ENCODE results near the gene OR2T10. TPM values are rescaled to one million over a fixed set of nuclear protein-coding genes. Genes with fewer than 3 reads are reported as not detected.
"Not testable (repeated sequence)": the region's sequence is repeated elsewhere in the genome, so short reads cannot be mapped to it uniquely, and the experiment has no call there.

Gene OR2T10
- total and polyA plus RNA-seq, 12 donors, result not detected

- H3K27ac ChIP-seq; H3K4me1 ChIP-seq (replicated peaks in 1 of 2); H3K36me3 ChIP-seq (replicated peaks in 1 of 2); H3K9me3 ChIP-seq (replicated peaks in 1 of 3); H3K4me3 ChIP-seq; H3K27me3 ChIP-seq; DNase-seq; intact Hi-C loops (cut with DNase I): not testable (repeated sequence)
- 49 to 71% (median 64%) methylated on average over 3 of the region's 3 CpGs for WGBS, 4 donors
Measured at GRCh38 chr1:248570811-248571210, 26.7 kb downstream of the OR2T10 start.

DNA sequence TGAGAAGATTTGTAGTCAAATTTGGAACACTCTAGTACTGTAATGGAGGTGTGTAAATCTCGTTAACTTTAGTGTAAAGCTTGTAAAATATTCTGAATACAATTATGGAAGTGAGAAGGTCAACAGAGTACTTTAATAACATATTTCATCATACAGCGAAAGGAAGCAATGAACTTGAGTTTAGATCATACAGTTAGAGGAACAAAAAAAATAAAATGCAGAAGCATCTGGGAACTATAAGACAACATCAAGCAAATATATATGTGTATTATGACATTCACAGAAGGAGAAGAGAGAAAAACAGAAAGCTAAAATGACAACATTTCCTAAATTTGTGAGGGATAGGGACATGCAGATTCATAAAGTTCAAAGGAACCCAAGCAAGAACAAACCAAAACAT lies 28.5 kb downstream of the OR2T10 start:
- DNase-seq; H3K36me3 ChIP-seq (replicated peaks in 1 of 2); H3K4me1 ChIP-seq (replicated peaks in 1 of 2); H3K27me3 ChIP-seq; H3K4me3 ChIP-seq; H3K27ac ChIP-seq; H3K9me3 ChIP-seq (replicated peaks in 1 of 3); intact Hi-C loops (cut with DNase I): not testable (repeated sequence)
- 10 to 21% (median 18%) methylated on average over 2 of the region's 2 CpGs for WGBS, 4 donors

GRCh38 chr1:248565530-248566373 lies 31.7 kb downstream of the OR2T10 start:
- H3K27me3 ChIP-seq; H3K27ac ChIP-seq; intact Hi-C loops (cut with DNase I); H3K36me3 ChIP-seq (replicated peaks in 1 of 2); H3K9me3 ChIP-seq (replicated peaks in 1 of 3); H3K4me1 ChIP-seq (replicated peaks in 1 of 2); H3K4me3 ChIP-seq; DNase-seq: not testable (repeated sequence)
- 55 to 58% (median 55%) methylated on average over 11 of the region's 11 CpGs for WGBS, 4 donors

GRCh38 chr1:248562672-248563071 lies 34.8 kb downstream of the OR2T10 start, which contains the start of gene OR2T29:
TSS of gene OR2T29 (minus strand) at chr1:248562772. CDS start at chr1:248559491, 3,281 bp downstream.
- DNase-seq; H3K4me1 ChIP-seq (replicated peaks in 1 of 2); H3K36me3 ChIP-seq (replicated peaks in 1 of 2); H3K27me3 ChIP-seq; intact Hi-C loops (cut with DNase I); H3K27ac ChIP-seq; H3K9me3 ChIP-seq (replicated peaks in 1 of 3); H3K4me3 ChIP-seq: not testable (repeated sequence)
- WGBS, 4 donors, result 35 to 76% (median 62%) methylated on average over 1 to 3 of the region's 3 CpGs

DNA sequence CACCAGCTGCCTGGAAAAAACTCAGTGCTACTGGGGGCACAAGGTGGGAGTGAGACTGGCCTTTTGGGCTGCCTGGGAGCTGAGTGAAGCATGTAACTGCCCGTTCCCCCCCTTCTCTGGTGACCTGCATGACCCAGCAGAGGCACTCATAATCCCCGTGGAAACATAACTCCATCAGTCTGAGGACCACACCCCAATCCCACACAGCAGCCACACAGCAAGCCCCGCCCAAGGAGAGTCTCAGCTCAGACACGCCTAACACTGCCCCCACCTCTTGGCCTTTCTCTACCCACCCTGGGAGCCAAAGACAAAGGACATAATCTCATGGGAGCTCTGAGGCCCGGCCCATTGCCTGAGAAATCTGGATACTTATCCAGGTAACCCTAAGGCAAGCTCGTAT lies 46.5 kb downstream of the OR2T10 start:
- DNase-seq; H3K36me3 ChIP-seq (replicated peaks in 1 of 2); H3K9me3 ChIP-seq (replicated peaks in 1 of 3); H3K4me1 ChIP-seq (replicated peaks in 1 of 2); H3K27ac ChIP-seq; H3K27me3 ChIP-seq; intact Hi-C loops (cut with DNase I); H3K4me3 ChIP-seq: not testable (repeated sequence)
- no CpG with 5 or more reads among the region's 6 CpGs for WGBS, 4 donors

- H3K9me3 ChIP-seq (replicated peaks in 1 of 3); H3K36me3 ChIP-seq (replicated peaks in 1 of 2); intact Hi-C loops (cut with DNase I); H3K27ac ChIP-seq; DNase-seq; H3K27me3 ChIP-seq; H3K4me3 ChIP-seq; H3K4me1 ChIP-seq (replicated peaks in 1 of 2): not testable (repeated sequence)
- no CpG with 5 or more reads among the region's 2 CpGs for WGBS, 4 donors
Measured at GRCh38 chr1:248547383-248547782, 50.1 kb downstream of the OR2T10 start.

Small RNA genes lying within 50 kb of the gene (small RNA-seq; reads per million reads assigned to genes)
- gene RF00019, result 0 reads per million in 2 donors

Other genes with a start within 250 kb of the OR2T10 start
- not detected for gene OR14C36, start 248.9 kb downstream of the OR2T10 start, total RNA-seq
- not detected for gene OR14C36, start 248.9 kb downstream of the OR2T10 start, polyA plus RNA-seq
- not detected for gene OR2T4, start 236.0 kb downstream of the OR2T10 start, total RNA-seq
- not detected for gene OR2T4, start 236.0 kb downstream of the OR2T10 start, polyA plus RNA-seq
- gene OR2T6, start 222.0 kb downstream of the OR2T10 start, total RNA-seq, result not detected
- not detected for gene OR2T6, start 222.0 kb downstream of the OR2T10 start, polyA plus RNA-seq
- gene OR2T1, start 194.7 kb downstream of the OR2T10 start, total RNA-seq, result not detected
- gene OR2T1, start 194.7 kb downstream of the OR2T10 start, polyA plus RNA-seq, result not detected
- not detected for gene OR2T2, start 152.1 kb downstream of the OR2T10 start, total RNA-seq
- gene OR2T2, start 152.1 kb downstream of the OR2T10 start, polyA plus RNA-seq, result not detected
- not detected for gene OR2T3, start 124.3 kb downstream of the OR2T10 start, total RNA-seq
- gene OR2T3, start 124.3 kb downstream of the OR2T10 start, polyA plus RNA-seq, result not detected
- not detected for gene OR2T5, start 109.1 kb downstream of the OR2T10 start, total RNA-seq
- gene OR2T5, start 109.1 kb downstream of the OR2T10 start, polyA plus RNA-seq, result not detected
- gene OR2G6, start 89.6 kb downstream of the OR2T10 start, total RNA-seq, result not detected
- gene OR2G6, start 89.6 kb downstream of the OR2T10 start, polyA plus RNA-seq, result not detected
- gene OR2T29, start 34.9 kb downstream of the OR2T10 start, total RNA-seq, result not detected
- not detected for gene OR2T29, start 34.9 kb downstream of the OR2T10 start, polyA plus RNA-seq
- gene OR2T34, start 22.9 kb downstream of the OR2T10 start, total RNA-seq, result not detected
- gene OR2T34, start 22.9 kb downstream of the OR2T10 start, polyA plus RNA-seq, result not detected
- not detected for gene OR2T11, start 37.4 kb upstream of the OR2T10 start, total RNA-seq
- gene OR2T11, start 37.4 kb upstream of the OR2T10 start, polyA plus RNA-seq, result not detected
- gene OR2T35, start 47.6 kb upstream of the OR2T10 start, total RNA-seq, result not detected
- not detected for gene OR2T35, start 47.6 kb upstream of the OR2T10 start, polyA plus RNA-seq
- gene OR2T27, start 57.8 kb upstream of the OR2T10 start, total RNA-seq, result not detected
- not detected for gene OR2T27, start 57.8 kb upstream of the OR2T10 start, polyA plus RNA-seq
- gene OR14I1, start 105.1 kb upstream of the OR2T10 start, total RNA-seq, result not detected
- not detected for gene OR14I1, start 105.1 kb upstream of the OR2T10 start, polyA plus RNA-seq
- gene LYPD8, start 158.1 kb upstream of the OR2T10 start, total RNA-seq, result not detected
- gene LYPD8, start 158.1 kb upstream of the OR2T10 start, polyA plus RNA-seq, result under 1 TPM in 1 of 3 donors, not detected in 2; 0.13 TPM
- 10 to 100 TPM; 19.3 to 36.9 (median 27.1) TPM for gene SH3BP5L, start 228.2 kb upstream of the OR2T10 start, total RNA-seq
- 10 to 100 TPM; 15.4 to 29.2 (median 16.9) TPM for gene SH3BP5L, start 228.2 kb upstream of the OR2T10 start, polyA plus RNA-seq
- gene ZNF672, start 240.5 kb upstream of the OR2T10 start, total RNA-seq, result 10 to 100 TPM; 16.2 to 47.5 (median 30.0) TPM
- gene ZNF672, start 240.5 kb upstream of the OR2T10 start, polyA plus RNA-seq, result 10 to 100 TPM in 2 of 3 donors, 1 to 10 TPM in 1; 9.5 to 14.8 (median 12.5) TPM

Measured in adrenal gland (tissue), 12 donors.